ENCODE measurements around the gene FAM72A. TPM values are rescaled to one million over a fixed set of nuclear protein-coding genes. Genes with fewer than 3 reads are reported as not detected.
"Not testable (repeated sequence)": the region's sequence is repeated elsewhere in the genome, so short reads cannot be mapped to it uniquely, and the experiment has no call there.

The FAM72A gene
- polyA plus RNA-seq, 2 donors, result 2.5 to 3.1 TPM

GRCh38 chr1:206169794-206170193, 32.8 kb downstream of the FAM72A start:
- H3K4me1 ChIP-seq (ENCODE audit: control insufficient read depth in 2 of 2, insufficient read depth in 2 of 2, low read length in 1 of 2); H3K27me3 ChIP-seq (ENCODE audit: control insufficient read depth in 1 of 2, insufficient read depth in 2 of 2, low read length in 2 of 2); H3K9me3 ChIP-seq (ENCODE audit: control insufficient read depth in 2 of 2, insufficient read depth in 1 of 2, low read depth in 1 of 2, low read length in 1 of 2); H3K4me3 ChIP-seq (ENCODE audit: low read depth in 1 of 2, low read length in 2 of 2); H3K36me3 ChIP-seq (ENCODE audit: control insufficient read depth in 2 of 2, insufficient read depth in 2 of 2, low read length in 1 of 2); H3K27ac ChIP-seq (ENCODE audit: low read depth in 2 of 2, low read length in 1 of 2): not testable (repeated sequence)
- WGBS, 2 donors, result 48 to 55% methylated on average over 1 of the region's 3 CpGs

GRCh38 chr1:206167350-206168029, 35.1 kb downstream of the FAM72A start:
- H3K36me3 ChIP-seq (ENCODE audit: control insufficient read depth in 2 of 2, insufficient read depth in 2 of 2, low read length in 1 of 2); H3K27ac ChIP-seq (ENCODE audit: low read depth in 2 of 2, low read length in 1 of 2); H3K9me3 ChIP-seq (ENCODE audit: control insufficient read depth in 2 of 2, insufficient read depth in 1 of 2, low read depth in 1 of 2, low read length in 1 of 2); H3K27me3 ChIP-seq (ENCODE audit: control insufficient read depth in 1 of 2, insufficient read depth in 2 of 2, low read length in 2 of 2); H3K4me1 ChIP-seq (ENCODE audit: control insufficient read depth in 2 of 2, insufficient read depth in 2 of 2, low read length in 1 of 2); H3K4me3 ChIP-seq (ENCODE audit: low read depth in 1 of 2, low read length in 2 of 2): not testable (repeated sequence)
- WGBS, 2 donors, result 26 to 34% methylated on average over 4 of the region's 10 CpGs

GRCh38 chr1:206145771-206146290, 56.8 kb downstream of the FAM72A start:
- Histone ChIP-seq H3K36me3 (ENCODE audit: control insufficient read depth in 2 of 2, insufficient read depth in 2 of 2, low read length in 1 of 2) (no peaks in the 10 kb centered on the region), H3K27me3 (ENCODE audit: control insufficient read depth in 1 of 2, insufficient read depth in 2 of 2, low read length in 2 of 2) (peaks cover 0 to 2% of the 10 kb centered on the region in 2 donors), H3K27ac (ENCODE audit: low read depth in 2 of 2, low read length in 1 of 2) (no peak overlapping the region), H3K9me3 (ENCODE audit: control insufficient read depth in 2 of 2, insufficient read depth in 1 of 2, low read depth in 1 of 2, low read length in 1 of 2) (no peaks in the 10 kb centered on the region), H3K4me1 (ENCODE audit: control insufficient read depth in 2 of 2, insufficient read depth in 2 of 2, low read length in 1 of 2) (no peaks in the 10 kb centered on the region), H3K4me3 (ENCODE audit: low read depth in 1 of 2, low read length in 2 of 2) (no peak overlapping the region)
- 67 to 76% methylated on average over 3 of the region's 3 CpGs for WGBS, 2 donors

GRCh38 chr1:206144605-206145004, 58.0 kb downstream of the FAM72A start:
- Histone ChIP-seq H3K27me3 (ENCODE audit: control insufficient read depth in 1 of 2, insufficient read depth in 2 of 2, low read length in 2 of 2) (peaks cover 0 to 6% of the 10 kb centered on the region in 2 donors), H3K4me3 (ENCODE audit: low read depth in 1 of 2, low read length in 2 of 2) (no peak overlapping the region), H3K9me3 (ENCODE audit: control insufficient read depth in 2 of 2, insufficient read depth in 1 of 2, low read depth in 1 of 2, low read length in 1 of 2) (no peaks in the 10 kb centered on the region), H3K36me3 (ENCODE audit: control insufficient read depth in 2 of 2, insufficient read depth in 2 of 2, low read length in 1 of 2) (no peaks in the 10 kb centered on the region), H3K27ac (ENCODE audit: low read depth in 2 of 2, low read length in 1 of 2) (no peak overlapping the region), H3K4me1 (ENCODE audit: control insufficient read depth in 2 of 2, insufficient read depth in 2 of 2, low read length in 1 of 2) (no peaks in the 10 kb centered on the region)
- WGBS, 2 donors, result 65 to 77% methylated on average over 2 of the region's 2 CpGs

GRCh38 chr1:206143537-206144172, 59.0 kb downstream of the FAM72A start:
- H3K4me1 ChIP-seq (ENCODE audit: control insufficient read depth in 2 of 2, insufficient read depth in 2 of 2, low read length in 1 of 2), result no peaks in the 10 kb centered on the region
- peaks cover 0 to 6% of the 10 kb centered on the region in 2 donors for H3K27me3 ChIP-seq (ENCODE audit: control insufficient read depth in 1 of 2, insufficient read depth in 2 of 2, low read length in 2 of 2)
- no peak overlapping the region for H3K4me3 ChIP-seq (ENCODE audit: low read depth in 1 of 2, low read length in 2 of 2)
- H3K27ac ChIP-seq (ENCODE audit: low read depth in 2 of 2, low read length in 1 of 2), result no peak overlapping the region
- H3K9me3 ChIP-seq (ENCODE audit: control insufficient read depth in 2 of 2, insufficient read depth in 1 of 2, low read depth in 1 of 2, low read length in 1 of 2), result no peaks in the 10 kb centered on the region
- H3K36me3 ChIP-seq (ENCODE audit: control insufficient read depth in 2 of 2, insufficient read depth in 2 of 2, low read length in 1 of 2), result no peaks in the 10 kb centered on the region
- WGBS, 2 donors, result 88 to 89% methylated on average over 15 of the region's 15 CpGs

GRCh38 chr1:206142770-206143169, 59.9 kb downstream of the FAM72A start:
- 78 to 88% methylated on average over 2 of the region's 2 CpGs for WGBS, 2 donors

GRCh38 chr1:206142011-206142410, 60.6 kb downstream of the FAM72A start:
- peaks cover 0 to 6% of the 10 kb centered on the region in 2 donors for H3K27me3 ChIP-seq (ENCODE audit: control insufficient read depth in 1 of 2, insufficient read depth in 2 of 2, low read length in 2 of 2)
- H3K36me3 ChIP-seq (ENCODE audit: control insufficient read depth in 2 of 2, insufficient read depth in 2 of 2, low read length in 1 of 2), result no peaks in the 10 kb centered on the region
- no peaks in the 10 kb centered on the region for H3K9me3 ChIP-seq (ENCODE audit: control insufficient read depth in 2 of 2, insufficient read depth in 1 of 2, low read depth in 1 of 2, low read length in 1 of 2)
- H3K27ac ChIP-seq (ENCODE audit: low read depth in 2 of 2, low read length in 1 of 2), result no peak overlapping the region
- H3K4me1 ChIP-seq (ENCODE audit: control insufficient read depth in 2 of 2, insufficient read depth in 2 of 2, low read length in 1 of 2), result no peaks in the 10 kb centered on the region
- 79 to 85% methylated on average over 3 of the region's 3 CpGs for WGBS, 2 donors
- H3K4me3 ChIP-seq (ENCODE audit: low read depth in 1 of 2, low read length in 2 of 2), result no peak overlapping the region

More at GRCh38 chr1:206142770-206143169, 59.9 kb downstream of the FAM72A start:
- H3K27ac ChIP-seq (ENCODE audit: low read depth in 2 of 2, low read length in 1 of 2), result no peak overlapping the region
- no peaks in the 10 kb centered on the region for H3K9me3 ChIP-seq (ENCODE audit: control insufficient read depth in 2 of 2, insufficient read depth in 1 of 2, low read depth in 1 of 2, low read length in 1 of 2)
- peaks cover 0 to 6% of the 10 kb centered on the region in 2 donors for H3K27me3 ChIP-seq (ENCODE audit: control insufficient read depth in 1 of 2, insufficient read depth in 2 of 2, low read length in 2 of 2)
- H3K36me3 ChIP-seq (ENCODE audit: control insufficient read depth in 2 of 2, insufficient read depth in 2 of 2, low read length in 1 of 2), result no peaks in the 10 kb centered on the region
- H3K4me1 ChIP-seq (ENCODE audit: control insufficient read depth in 2 of 2, insufficient read depth in 2 of 2, low read length in 1 of 2), result no peaks in the 10 kb centered on the region
- H3K4me3 ChIP-seq (ENCODE audit: low read depth in 1 of 2, low read length in 2 of 2), result no peak overlapping the region

GRCh38 chr1:206136241-206136640, 66.4 kb downstream of the FAM72A start:
- 43 to 52% methylated on average over 2 of the region's 2 CpGs for WGBS, 2 donors
- Histone ChIP-seq H3K9me3 (ENCODE audit: control insufficient read depth in 2 of 2, insufficient read depth in 1 of 2, low read depth in 1 of 2, low read length in 1 of 2) (no peaks in the 10 kb centered on the region), H3K27me3 (ENCODE audit: control insufficient read depth in 1 of 2, insufficient read depth in 2 of 2, low read length in 2 of 2) (peaks cover 0 to 4% of the 10 kb centered on the region in 2 donors), H3K4me1 (ENCODE audit: control insufficient read depth in 2 of 2, insufficient read depth in 2 of 2, low read length in 1 of 2) (no peaks in the 10 kb centered on the region), H3K36me3 (ENCODE audit: control insufficient read depth in 2 of 2, insufficient read depth in 2 of 2, low read length in 1 of 2) (no peaks in the 10 kb centered on the region), H3K4me3 (ENCODE audit: low read depth in 1 of 2, low read length in 2 of 2) (no peak overlapping the region), H3K27ac (ENCODE audit: low read depth in 2 of 2, low read length in 1 of 2) (no peak overlapping the region)
